ENCODE data around the gene SRGAP3. TPM values are rescaled to one million over a fixed set of nuclear protein-coding genes. Genes with fewer than 3 reads are reported as not detected.

The SRGAP3 gene
- total and polyA plus RNA-seq, 10 of the 15 experiments (the other 5 are each of a cell fraction or from before 2014, with no cell fraction given), result 0.32 to 1.7 (median 0.99) TPM

GRCh38 chr3:9137676-9138075 is 111.8 kb downstream of the SRGAP3 start (continued):
- TF ChIP-seq ZBTB11 (CRISPR knock-in tag; IDR thresholded peaks at IDR 0.05), result no peak
- no peak for TF ChIP-seq CREB1 (IDR thresholded peaks at IDR 0.05; ENCODE audit: low read depth)
- no peak for TF ChIP-seq FOS (IDR thresholded peaks at IDR 0.05; ENCODE audit: borderline replicate concordance, extremely low read depth, insufficient read length)
- TF ChIP-seq WRNIP1 (IDR thresholded peaks at IDR 0.05; ENCODE audit: borderline replicate concordance, low read depth, low read length), result no peak
- no peak for TF ChIP-seq IKZF2 (IDR thresholded peaks at IDR 0.05)
- no peak for TF ChIP-seq E2F4 (IDR thresholded peaks at IDR 0.05; ENCODE audit: low read depth, low read length)

- ChIA-PET CTCF (interaction anchor here (1.4 to 1.5 kb wide), 2 partner anchors 12 to 15 kb away, joined by 3 read pairs; no protein-coding TSS in a partner anchor), RAD21 (ENCODE audit: unreplicated experiment) (no interaction called here), SMC1A (ENCODE audit: uncharacterized antibody, unreplicated experiment) (no interaction called here), POLR2A (no interaction called here)
- Histone ChIP-seq H3K36me3 (ENCODE audit: control insufficient read depth in 2 of 2, insufficient read depth in 2 of 2, low read length in 1 of 2) (no peaks in the 10 kb centered on the region), H3K9me3 (replicated peaks; ENCODE audit: control insufficient read depth, insufficient read depth, low read length) (no peaks in the 10 kb centered on the region; the same call in 2 of the 3 replicates), H3K4me3 (no peak overlapping the region), H2AFZ (ENCODE audit: control insufficient read depth, low read depth, low read length) (no peak overlapping the region), H3K79me2 (ENCODE audit: control insufficient read depth, insufficient read depth, low read length) (no peaks in the 10 kb centered on the region), H3K4me1 (ENCODE audit: control insufficient read depth, insufficient read depth, low read length) (no peaks in the 10 kb centered on the region), H3K27ac (ENCODE audit: control insufficient read depth, insufficient read depth) (no peak overlapping the region), H3K9ac (ENCODE audit: control insufficient read depth, insufficient read depth, low read length) (no peak overlapping the region), H3K27me3 (replicated peaks in 1 of 2; ENCODE audit: control insufficient read depth in 2 of 2, insufficient read depth in 2 of 2, low read length in 1 of 2) (peaks cover 0 to 7% of the 10 kb centered on the region in 2 experiments; a peak in 2 of 4 replicates), H3K4me2 (ENCODE audit: control insufficient read depth, insufficient read depth) (no peak overlapping the region), H4K20me1 (ENCODE audit: control insufficient read depth, insufficient read depth) (no peaks in the 10 kb centered on the region)
- ATAC-seq, result no peak
- in situ Hi-C loops (cut with MboI) (no loop called here), intact Hi-C loops (cut with micrococcal nuclease; ENCODE audit: unreplicated experiment) (no loop called here)
- DNase-seq (ENCODE audit: low read depth, low spot score), result no peak
- BruUV-seq (replicated peaks), result no TSS peak
- no peak for FAIRE-seq
- WGBS (ENCODE audit: insufficient coverage, insufficient replicate concordance, low lambda C conversion rate, missing lambda C conversion rate), result 70% methylated on average over 12 of the region's 12 CpGs
- TF ChIP-seq ZNF217 (IDR thresholded peaks at IDR 0.05), result no peak
- no peak for TF ChIP-seq IRF3 (IDR thresholded peaks at IDR 0.05)
- TF ChIP-seq CHD2 (IDR thresholded peaks at IDR 0.05; ENCODE audit: borderline replicate concordance, low read depth, low read length), result no peak
- no peak for TF ChIP-seq ETV6 (conservative IDR thresholded peaks at IDR 0.05 in 1 of 2, IDR thresholded peaks at IDR 0.05 in 1 of 2; ENCODE audit: borderline replicate concordance in 1 of 2, low read depth in 1 of 2)
- no peak for TF ChIP-seq TARDBP (IDR thresholded peaks at IDR 0.05; ENCODE audit: borderline replicate concordance)
- no peak for TF ChIP-seq IKZF2 (IDR thresholded peaks at IDR 0.05)
- TF ChIP-seq IRF5 (IDR thresholded peaks at IDR 0.05; ENCODE audit: borderline replicate concordance), result no peak
- no peak for TF ChIP-seq CEBPB (IDR thresholded peaks at IDR 0.05; ENCODE audit: borderline replicate concordance in 1 of 2, low read depth in 2 of 2, low read length in 2 of 2)
- no peak for TF ChIP-seq MTA2 (IDR thresholded peaks at IDR 0.05; ENCODE audit: low read depth)
- TF ChIP-seq MAX (IDR thresholded peaks at IDR 0.05; ENCODE audit: low read depth, low read length), result no peak
These were observed 112.5 kb downstream of the SRGAP3 start for GRCh38 chr3:9136746-9137465.
